C4-2B (cell line): ENCODE measurements around the gene GUCY2F.

Experiments used
- ZFX ChIP-seq: fragments of 450-650 bp; IDR thresholded peaks from 2 replicates; pipeline ENCODE4 v1.6.1; 2017
- TF ChIP-seq, protein P1 (sequence below): fragments of 450-650 bp; conservative IDR thresholded peaks from 2 replicates; pipeline ENCODE4 v1.5.1; 2017; ENCODE audit warnings: mild to moderate bottlenecking

DNA sequence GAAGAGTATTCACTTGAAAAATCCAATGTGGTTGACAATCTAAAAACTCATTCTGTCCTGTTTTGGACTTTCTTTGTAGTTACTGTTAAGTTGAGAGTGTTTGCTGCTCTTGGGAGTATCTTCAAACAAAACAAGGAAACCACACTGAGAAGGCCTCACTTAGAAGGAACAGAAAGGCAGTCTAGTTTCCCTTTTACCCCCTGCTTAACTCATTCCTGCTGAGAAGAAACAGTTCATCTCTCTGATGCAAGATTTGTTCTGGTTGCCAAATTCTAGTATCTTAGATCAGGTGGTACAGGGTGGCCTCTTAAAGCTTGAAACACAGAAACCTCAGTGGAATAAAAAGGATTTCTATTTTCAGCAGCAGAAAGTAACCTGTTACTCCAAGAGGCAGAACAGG, 41.4 kb downstream of the GUCY2F start:
- TF ChIP-seq, protein P1, sequence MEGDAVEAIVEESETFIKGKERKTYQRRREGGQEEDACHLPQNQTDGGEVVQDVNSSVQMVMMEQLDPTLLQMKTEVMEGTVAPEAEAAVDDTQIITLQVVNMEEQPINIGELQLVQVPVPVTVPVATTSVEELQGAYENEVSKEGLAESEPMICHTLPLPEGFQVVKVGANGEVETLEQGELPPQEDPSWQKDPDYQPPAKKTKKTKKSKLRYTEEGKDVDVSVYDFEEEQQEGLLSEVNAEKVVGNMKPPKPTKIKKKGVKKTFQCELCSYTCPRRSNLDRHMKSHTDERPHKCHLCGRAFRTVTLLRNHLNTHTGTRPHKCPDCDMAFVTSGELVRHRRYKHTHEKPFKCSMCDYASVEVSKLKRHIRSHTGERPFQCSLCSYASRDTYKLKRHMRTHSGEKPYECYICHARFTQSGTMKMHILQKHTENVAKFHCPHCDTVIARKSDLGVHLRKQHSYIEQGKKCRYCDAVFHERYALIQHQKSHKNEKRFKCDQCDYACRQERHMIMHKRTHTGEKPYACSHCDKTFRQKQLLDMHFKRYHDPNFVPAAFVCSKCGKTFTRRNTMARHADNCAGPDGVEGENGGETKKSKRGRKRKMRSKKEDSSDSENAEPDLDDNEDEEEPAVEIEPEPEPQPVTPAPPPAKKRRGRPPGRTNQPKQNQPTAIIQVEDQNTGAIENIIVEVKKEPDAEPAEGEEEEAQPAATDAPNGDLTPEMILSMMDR: no peak
- TF ChIP-seq ZFX: no peak
